ENCODE measurements around the gene WBP2.

DNA sequence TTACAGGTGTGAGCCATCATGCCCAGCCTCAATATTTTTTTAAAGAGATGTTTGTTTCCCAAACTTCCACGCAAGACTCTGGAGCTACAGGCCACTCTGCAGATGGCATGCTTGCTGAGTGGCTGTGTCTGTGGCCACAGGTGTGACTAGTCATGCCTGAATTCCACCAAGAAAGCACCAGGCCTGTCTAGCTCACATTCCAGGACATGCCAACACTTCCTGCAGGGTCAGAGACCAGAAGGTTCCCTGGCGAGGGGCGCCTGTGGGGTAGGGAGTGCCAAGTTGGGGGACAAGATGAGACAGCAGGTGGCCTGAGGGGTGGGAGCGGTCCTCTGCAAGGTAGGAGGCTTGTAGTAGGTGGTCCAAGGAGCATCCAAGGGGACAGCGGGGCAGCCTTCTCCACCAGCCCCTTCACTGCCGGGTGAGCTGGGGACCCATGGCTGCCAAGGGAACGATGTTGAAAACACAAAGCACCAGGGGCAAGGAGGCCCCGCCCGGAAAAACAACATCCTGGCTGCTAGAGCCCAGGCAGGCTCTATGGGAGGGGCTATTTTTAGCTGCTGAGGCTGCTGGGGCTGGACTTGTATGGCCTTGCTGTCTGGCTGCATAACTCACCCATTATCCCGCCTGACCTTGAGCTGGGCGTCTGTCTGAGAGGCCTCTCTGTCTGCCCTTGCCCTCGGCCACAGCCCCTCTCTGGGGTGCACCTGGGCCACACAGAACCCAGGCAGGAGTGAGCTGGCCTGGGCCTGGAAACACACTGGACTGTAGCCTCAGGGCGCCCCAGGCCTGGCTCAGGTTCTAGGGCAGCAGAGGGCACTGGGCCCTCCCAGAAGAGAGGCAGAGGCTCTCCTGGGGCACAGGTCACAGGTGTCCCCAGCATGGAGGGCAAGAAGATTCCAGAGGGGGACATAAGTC, 17.6 kb upstream of the WBP2 start:
- peak in 1 of 2 donors; percentile 32 for TF ChIP-seq POLR2A (IDR thresholded peaks at IDR 0.05)
- TF ChIP-seq, protein P1, sequence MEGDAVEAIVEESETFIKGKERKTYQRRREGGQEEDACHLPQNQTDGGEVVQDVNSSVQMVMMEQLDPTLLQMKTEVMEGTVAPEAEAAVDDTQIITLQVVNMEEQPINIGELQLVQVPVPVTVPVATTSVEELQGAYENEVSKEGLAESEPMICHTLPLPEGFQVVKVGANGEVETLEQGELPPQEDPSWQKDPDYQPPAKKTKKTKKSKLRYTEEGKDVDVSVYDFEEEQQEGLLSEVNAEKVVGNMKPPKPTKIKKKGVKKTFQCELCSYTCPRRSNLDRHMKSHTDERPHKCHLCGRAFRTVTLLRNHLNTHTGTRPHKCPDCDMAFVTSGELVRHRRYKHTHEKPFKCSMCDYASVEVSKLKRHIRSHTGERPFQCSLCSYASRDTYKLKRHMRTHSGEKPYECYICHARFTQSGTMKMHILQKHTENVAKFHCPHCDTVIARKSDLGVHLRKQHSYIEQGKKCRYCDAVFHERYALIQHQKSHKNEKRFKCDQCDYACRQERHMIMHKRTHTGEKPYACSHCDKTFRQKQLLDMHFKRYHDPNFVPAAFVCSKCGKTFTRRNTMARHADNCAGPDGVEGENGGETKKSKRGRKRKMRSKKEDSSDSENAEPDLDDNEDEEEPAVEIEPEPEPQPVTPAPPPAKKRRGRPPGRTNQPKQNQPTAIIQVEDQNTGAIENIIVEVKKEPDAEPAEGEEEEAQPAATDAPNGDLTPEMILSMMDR (IDR thresholded peaks at IDR 0.05), result peak in 1 of 6 experiments; percentile 25

Measured in thyroid gland (tissue), 4 donors.